ENCODE measurements around the gene NSFL1C. TPM values are rescaled to one million over a fixed set of nuclear protein-coding genes. Genes with fewer than 3 reads are reported as not detected.
A peak's percentile ranks its signal among the peaks of the same experiment; 100 is the strongest.

Gene NSFL1C
- polyA plus RNA-seq, 1 donor (not counting 4 experiments of a cell fraction or from before 2014, with no cell fraction given): 38.8 TPM

DNA sequence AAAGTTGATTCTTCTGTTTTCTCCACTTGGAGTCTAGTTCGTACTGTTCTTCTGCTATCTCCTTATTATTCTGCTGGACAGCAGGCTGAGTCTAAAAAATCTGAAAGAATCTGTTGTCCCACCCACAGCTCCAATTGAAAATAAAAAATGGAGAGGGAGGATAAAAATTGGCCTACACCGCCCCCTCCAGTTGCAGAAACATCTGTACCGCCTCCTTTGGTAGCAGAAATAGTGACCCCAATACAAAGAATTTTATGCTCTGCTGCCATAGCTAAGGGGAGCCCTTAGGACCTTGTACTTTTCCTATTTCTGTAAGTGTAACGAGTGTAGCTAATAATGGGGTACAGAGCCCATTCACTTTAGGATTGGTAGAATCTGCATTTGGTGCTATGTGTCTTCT, 68.9 kb downstream of the NSFL1C start:
- DNase-seq (ENCODE audit: low read depth, low spot score) (no peak), FAIRE-seq (no peak)
- Histone ChIP-seq H3K36me3 (ENCODE audit: control insufficient read depth in 2 of 2, extremely low read depth in 1 of 2, insufficient read depth in 2 of 2, low read length in 2 of 2) (no peaks in the 10 kb centered on the region), H4K20me1 (ENCODE audit: control insufficient read depth, extremely low read depth, insufficient read depth, low read length) (no peaks in the 10 kb centered on the region), H3K4me2 (ENCODE audit: control insufficient read depth, extremely low read depth, insufficient read depth, low read depth, low read length) (no peak overlapping the region), H3K4me1 (ENCODE audit: control insufficient read depth, extremely low read depth, insufficient read depth, low read length) (peaks cover 49% of the 10 kb centered on the region), H3K79me2 (ENCODE audit: control insufficient read depth, insufficient read depth, low read length) (peaks cover 1% of the 10 kb centered on the region), H3K9ac (ENCODE audit: control insufficient read depth, extremely low read depth, insufficient read depth, low read length) (no peak overlapping the region), H3K4me3 (ENCODE audit: control insufficient read depth in 2 of 3, extremely low read depth in 1 of 3, insufficient read depth in 2 of 3, low read depth in 1 of 3, low read length in 3 of 3) (no peak overlapping the region), H2AFZ (ENCODE audit: control insufficient read depth, low read length) (no peak overlapping the region), H3K9me1 (ENCODE audit: control insufficient read depth, extremely low read depth, insufficient read depth, low read length) (no peaks in the 10 kb centered on the region), H3K9me3 (ENCODE audit: control insufficient read depth, low read depth, low read length) (no peaks in the 10 kb centered on the region), H3K27me3 (ENCODE audit: control insufficient read depth, extremely low read depth, insufficient read depth, low read length) (no peaks in the 10 kb centered on the region), H3K27ac (ENCODE audit: control insufficient read depth, insufficient read depth, low read length) (no peak overlapping the region)
- dilution Hi-C loops (cut with MboI; ENCODE audit: extremely low pct_ligation_motif_present, low sequenced_read_pairs): no loop called here
- TF ChIP-seq, protein P1, sequence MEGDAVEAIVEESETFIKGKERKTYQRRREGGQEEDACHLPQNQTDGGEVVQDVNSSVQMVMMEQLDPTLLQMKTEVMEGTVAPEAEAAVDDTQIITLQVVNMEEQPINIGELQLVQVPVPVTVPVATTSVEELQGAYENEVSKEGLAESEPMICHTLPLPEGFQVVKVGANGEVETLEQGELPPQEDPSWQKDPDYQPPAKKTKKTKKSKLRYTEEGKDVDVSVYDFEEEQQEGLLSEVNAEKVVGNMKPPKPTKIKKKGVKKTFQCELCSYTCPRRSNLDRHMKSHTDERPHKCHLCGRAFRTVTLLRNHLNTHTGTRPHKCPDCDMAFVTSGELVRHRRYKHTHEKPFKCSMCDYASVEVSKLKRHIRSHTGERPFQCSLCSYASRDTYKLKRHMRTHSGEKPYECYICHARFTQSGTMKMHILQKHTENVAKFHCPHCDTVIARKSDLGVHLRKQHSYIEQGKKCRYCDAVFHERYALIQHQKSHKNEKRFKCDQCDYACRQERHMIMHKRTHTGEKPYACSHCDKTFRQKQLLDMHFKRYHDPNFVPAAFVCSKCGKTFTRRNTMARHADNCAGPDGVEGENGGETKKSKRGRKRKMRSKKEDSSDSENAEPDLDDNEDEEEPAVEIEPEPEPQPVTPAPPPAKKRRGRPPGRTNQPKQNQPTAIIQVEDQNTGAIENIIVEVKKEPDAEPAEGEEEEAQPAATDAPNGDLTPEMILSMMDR (optimal IDR thresholded peaks at IDR 0.05 in 1 of 3, IDR thresholded peaks at IDR 0.05 in 1 of 3, conservative IDR thresholded peaks at IDR 0.05 in 1 of 3; ENCODE audit: extremely low read depth in 1 of 3, insufficient read depth in 2 of 3, low read length in 3 of 3): peak in 1 of 3 experiments; percentile 1
- TF ChIP-seq EZH2 (IDR thresholded peaks at IDR 0.05; ENCODE audit: low read length): no peak

- no peaks in the 10 kb centered on the region for H3K36me3 ChIP-seq (ENCODE audit: control insufficient read depth in 2 of 2, extremely low read depth in 1 of 2, insufficient read depth in 2 of 2, low read length in 2 of 2)
- H3K27me3 ChIP-seq (ENCODE audit: control insufficient read depth, extremely low read depth, insufficient read depth, low read length): no peaks in the 10 kb centered on the region
- no peak for DNase-seq (ENCODE audit: low read depth, low spot score)
- H3K4me2 ChIP-seq (ENCODE audit: control insufficient read depth, extremely low read depth, insufficient read depth, low read depth, low read length): peak overlapping the region; percentile 8
- H3K4me1 ChIP-seq (ENCODE audit: control insufficient read depth, extremely low read depth, insufficient read depth, low read length): peaks cover 44% of the 10 kb centered on the region
- H3K79me2 ChIP-seq (ENCODE audit: control insufficient read depth, insufficient read depth, low read length): peaks cover 11% of the 10 kb centered on the region
- H3K9ac ChIP-seq (ENCODE audit: control insufficient read depth, extremely low read depth, insufficient read depth, low read length): no peak overlapping the region
- no peaks in the 10 kb centered on the region for H3K9me1 ChIP-seq (ENCODE audit: control insufficient read depth, extremely low read depth, insufficient read depth, low read length)
- H2AFZ ChIP-seq (ENCODE audit: control insufficient read depth, low read length): peak overlapping the region; percentile 7
- H3K27ac ChIP-seq (ENCODE audit: control insufficient read depth, insufficient read depth, low read length): no peak overlapping the region
- FAIRE-seq: no peak
- dilution Hi-C loops (cut with MboI; ENCODE audit: extremely low pct_ligation_motif_present, low sequenced_read_pairs): no loop called here
- no peaks in the 10 kb centered on the region for H4K20me1 ChIP-seq (ENCODE audit: control insufficient read depth, extremely low read depth, insufficient read depth, low read length)
- H3K4me3 ChIP-seq (ENCODE audit: control insufficient read depth in 2 of 3, extremely low read depth in 1 of 3, insufficient read depth in 2 of 3, low read depth in 1 of 3, low read length in 3 of 3): no peak overlapping the region
- no peaks in the 10 kb centered on the region for H3K9me3 ChIP-seq (ENCODE audit: control insufficient read depth, low read depth, low read length)
- no peak for TF ChIP-seq EZH2 (IDR thresholded peaks at IDR 0.05; ENCODE audit: low read length)
- TF ChIP-seq, protein P1 (optimal IDR thresholded peaks at IDR 0.05 in 1 of 3, IDR thresholded peaks at IDR 0.05 in 1 of 3, conservative IDR thresholded peaks at IDR 0.05 in 1 of 3; ENCODE audit: extremely low read depth in 1 of 3, insufficient read depth in 2 of 3, low read length in 3 of 3): no peak
Observed at GRCh38 chr20:1396702-1397101, 69.9 kb downstream of the NSFL1C start.
